ENCODE measurements around the gene FARP2. TPM values are rescaled to one million over a fixed set of nuclear protein-coding genes. Genes with fewer than 3 reads are reported as not detected.
"Not testable (repeated sequence)": the region's sequence is repeated elsewhere in the genome, so short reads cannot be mapped to it uniquely, and the experiment has no call there.

FARP2 gene, protein sequence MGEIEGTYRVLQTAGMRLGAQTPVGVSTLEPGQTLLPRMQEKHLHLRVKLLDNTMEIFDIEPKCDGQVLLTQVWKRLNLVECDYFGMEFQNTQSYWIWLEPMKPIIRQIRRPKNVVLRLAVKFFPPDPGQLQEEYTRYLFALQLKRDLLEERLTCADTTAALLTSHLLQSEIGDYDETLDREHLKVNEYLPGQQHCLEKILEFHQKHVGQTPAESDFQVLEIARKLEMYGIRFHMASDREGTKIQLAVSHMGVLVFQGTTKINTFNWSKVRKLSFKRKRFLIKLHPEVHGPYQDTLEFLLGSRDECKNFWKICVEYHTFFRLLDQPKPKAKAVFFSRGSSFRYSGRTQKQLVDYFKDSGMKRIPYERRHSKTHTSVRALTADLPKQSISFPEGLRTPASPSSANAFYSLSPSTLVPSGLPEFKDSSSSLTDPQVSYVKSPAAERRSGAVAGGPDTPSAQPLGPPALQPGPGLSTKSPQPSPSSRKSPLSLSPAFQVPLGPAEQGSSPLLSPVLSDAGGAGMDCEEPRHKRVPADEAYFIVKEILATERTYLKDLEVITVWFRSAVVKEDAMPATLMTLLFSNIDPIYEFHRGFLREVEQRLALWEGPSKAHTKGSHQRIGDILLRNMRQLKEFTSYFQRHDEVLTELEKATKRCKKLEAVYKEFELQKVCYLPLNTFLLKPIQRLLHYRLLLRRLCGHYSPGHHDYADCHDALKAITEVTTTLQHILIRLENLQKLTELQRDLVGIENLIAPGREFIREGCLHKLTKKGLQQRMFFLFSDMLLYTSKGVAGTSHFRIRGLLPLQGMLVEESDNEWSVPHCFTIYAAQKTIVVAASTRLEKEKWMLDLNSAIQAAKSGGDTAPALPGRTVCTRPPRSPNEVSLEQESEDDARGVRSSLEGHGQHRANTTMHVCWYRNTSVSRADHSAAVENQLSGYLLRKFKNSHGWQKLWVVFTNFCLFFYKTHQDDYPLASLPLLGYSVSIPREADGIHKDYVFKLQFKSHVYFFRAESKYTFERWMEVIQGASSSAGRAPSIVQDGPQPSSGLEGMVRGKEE
- 10 to 100 TPM; 31.1 to 35.3 TPM for total RNA-seq
- long read RNA-seq, donor 1, full-length matches to known transcripts, result 1 of 10 reads
- long read RNA-seq, donor 1, partial matches to known transcripts, result 4 of 10 reads
- long read RNA-seq, donor 1, other reads (novel, unspliced or antisense), result 5 of 10 reads
- long read RNA-seq, donor 2, partial matches to known transcripts, result 3 of 11 reads
- long read RNA-seq, donor 2, other reads (novel, unspliced or antisense), result 7 of 11 reads

- peak; percentile 100 for DNase-seq (ENCODE audit: low spot score)
- intact Hi-C loops (cut with DNase I), result no loop called here
Observed at GRCh38 chr2:241355983-241356870, at the start of gene FARP2. Gene FARP2, plus strand, starts transcription at chr2:241356285. Its CDS starts 16,823 bp downstream, at chr2:241373108.

DNA sequence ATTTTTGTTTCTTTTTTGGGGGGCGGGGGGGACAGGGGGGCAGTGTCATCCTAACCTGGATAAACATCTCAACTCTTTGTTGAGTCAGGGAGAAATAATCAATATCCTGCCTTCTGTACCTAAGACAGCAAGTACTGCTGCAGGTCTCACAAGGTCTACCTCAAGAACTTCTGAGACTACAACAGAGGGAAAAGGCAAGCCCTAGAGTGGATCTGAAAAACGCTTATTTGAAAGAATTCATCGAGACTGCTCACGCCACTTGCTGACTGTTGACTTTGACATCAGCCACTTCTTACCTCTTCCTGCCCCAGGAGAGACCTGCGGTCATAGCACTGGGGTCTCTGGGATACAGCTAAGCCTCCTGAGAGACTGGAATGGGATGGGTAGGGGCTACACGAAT, 49.0 kb upstream of the FARP2 start:
- DNase-seq (ENCODE audit: low spot score), result no peak
- intact Hi-C loops (cut with DNase I), result no loop called here

GRCh38 chr2:241308267-241308666, 47.8 kb upstream of the FARP2 start:
- intact Hi-C loops (cut with DNase I), result no loop called here
- DNase-seq (ENCODE audit: low spot score), result no peak

GRCh38 chr2:241308832-241309500, 47.1 kb upstream of the FARP2 start:
- no peak for DNase-seq (ENCODE audit: low spot score)
- intact Hi-C loops (cut with DNase I), result no loop called here

DNA sequence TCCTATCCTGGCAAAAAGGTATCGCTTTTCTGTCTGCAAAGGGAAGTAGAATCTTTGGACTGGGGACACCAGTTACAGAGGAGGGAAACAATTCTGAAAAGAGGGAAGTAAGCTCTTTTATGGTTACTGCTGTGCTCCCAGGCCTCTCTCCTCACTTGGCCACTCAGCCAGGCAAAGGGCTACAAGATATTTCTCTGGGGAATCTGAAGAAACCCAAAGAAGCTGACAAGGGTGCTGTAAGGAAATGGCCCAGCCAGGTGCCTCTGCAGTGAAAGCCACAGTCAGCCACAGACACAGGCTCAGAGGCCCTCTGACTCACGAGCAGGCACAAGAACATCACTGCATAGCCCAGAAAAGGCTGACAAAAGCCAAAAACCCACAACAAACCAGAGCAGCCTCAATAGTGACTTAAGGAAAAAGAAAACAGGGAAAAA, 46.4 kb upstream of the FARP2 start:
- no peak for DNase-seq (ENCODE audit: low spot score)
- intact Hi-C loops (cut with DNase I), result no loop called here

DNA sequence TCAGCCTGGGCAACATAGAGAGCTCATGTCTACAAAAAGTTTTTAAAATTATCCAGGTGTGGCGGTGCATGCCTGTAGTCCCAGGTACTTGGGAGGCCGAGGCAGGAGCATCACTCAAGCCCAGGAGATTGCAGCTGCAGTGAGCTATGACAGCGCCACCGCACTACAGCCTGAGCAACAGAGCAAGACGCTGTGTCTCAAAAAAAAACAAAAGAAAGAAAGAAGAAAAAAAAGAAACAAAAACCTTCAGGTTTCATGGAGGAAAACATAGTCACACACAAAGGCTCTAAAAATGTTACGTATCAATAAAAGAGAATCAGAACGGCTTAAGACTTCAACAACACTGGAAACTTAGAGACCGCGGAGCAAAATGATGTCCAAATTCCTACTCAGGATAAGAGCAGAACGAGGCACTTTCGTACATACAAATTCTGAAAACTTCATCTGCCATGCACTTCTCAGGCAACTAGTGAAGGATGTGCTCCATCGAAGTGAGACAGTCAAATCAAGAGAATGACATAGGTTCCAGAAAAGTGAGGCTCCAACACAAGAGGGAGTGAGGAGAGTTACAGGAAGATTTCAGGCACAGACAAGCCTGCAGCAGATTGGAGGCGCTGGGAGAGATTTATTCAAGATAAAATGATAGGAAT, 45.0 kb upstream of the FARP2 start:
- intact Hi-C loops (cut with DNase I), result no loop called here
- no peak for DNase-seq (ENCODE audit: low spot score)

- intact Hi-C loops (cut with DNase I), result no loop called here
- DNase-seq (ENCODE audit: low spot score), result no peak
Observed at GRCh38 chr2:241312082-241312481, 44.0 kb upstream of the FARP2 start.

GRCh38 chr2:241313543-241314095, 42.5 kb upstream of the FARP2 start:
- intact Hi-C loops (cut with DNase I), result no loop called here

DNA sequence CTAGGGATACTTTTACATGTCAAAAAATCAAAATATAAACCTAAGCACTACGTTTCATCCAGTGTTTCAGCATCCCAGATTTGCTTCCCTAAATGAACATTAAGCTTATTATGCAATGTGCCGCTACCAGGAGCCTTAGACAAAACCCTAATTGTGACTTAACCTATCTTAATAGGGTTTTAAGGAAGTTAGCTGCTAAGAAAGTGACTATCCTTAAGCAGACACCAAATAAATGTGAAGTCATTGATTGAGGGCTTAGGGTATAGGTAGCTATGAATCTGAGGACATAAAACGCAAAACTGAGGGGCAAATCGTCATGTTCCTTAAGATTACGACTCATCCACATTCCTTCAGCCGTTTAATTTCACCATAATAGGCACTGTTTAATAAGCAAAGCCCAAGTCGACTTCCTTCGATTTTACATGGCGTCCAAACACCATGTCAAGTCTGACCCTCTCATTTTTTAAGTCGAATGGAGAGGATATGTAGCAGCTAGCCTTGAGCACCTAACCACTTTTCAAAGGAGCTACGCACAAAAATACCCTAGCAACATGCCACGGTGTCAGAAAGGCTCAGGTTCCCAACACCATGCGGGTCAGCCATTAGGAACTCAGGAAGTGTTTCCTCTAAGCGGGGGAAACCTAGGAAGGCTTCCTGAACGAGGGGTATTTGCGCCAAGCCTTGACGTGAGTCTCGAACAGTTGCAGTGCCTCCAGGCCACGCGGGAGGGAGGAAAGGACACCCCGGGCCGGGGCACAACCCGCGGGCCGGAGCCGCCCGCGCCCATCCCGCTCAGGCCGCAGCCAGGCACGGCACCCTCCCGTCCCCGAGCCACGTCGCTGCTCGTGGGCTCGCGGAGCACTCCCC, 41.6 kb upstream of the FARP2 start:
- DNase-seq (ENCODE audit: low spot score), result no peak
- intact Hi-C loops (cut with DNase I), result no loop called here

More at GRCh38 chr2:241313543-241314095, 42.5 kb upstream of the FARP2 start:
- DNase-seq (ENCODE audit: low spot score), result no peak

DNA sequence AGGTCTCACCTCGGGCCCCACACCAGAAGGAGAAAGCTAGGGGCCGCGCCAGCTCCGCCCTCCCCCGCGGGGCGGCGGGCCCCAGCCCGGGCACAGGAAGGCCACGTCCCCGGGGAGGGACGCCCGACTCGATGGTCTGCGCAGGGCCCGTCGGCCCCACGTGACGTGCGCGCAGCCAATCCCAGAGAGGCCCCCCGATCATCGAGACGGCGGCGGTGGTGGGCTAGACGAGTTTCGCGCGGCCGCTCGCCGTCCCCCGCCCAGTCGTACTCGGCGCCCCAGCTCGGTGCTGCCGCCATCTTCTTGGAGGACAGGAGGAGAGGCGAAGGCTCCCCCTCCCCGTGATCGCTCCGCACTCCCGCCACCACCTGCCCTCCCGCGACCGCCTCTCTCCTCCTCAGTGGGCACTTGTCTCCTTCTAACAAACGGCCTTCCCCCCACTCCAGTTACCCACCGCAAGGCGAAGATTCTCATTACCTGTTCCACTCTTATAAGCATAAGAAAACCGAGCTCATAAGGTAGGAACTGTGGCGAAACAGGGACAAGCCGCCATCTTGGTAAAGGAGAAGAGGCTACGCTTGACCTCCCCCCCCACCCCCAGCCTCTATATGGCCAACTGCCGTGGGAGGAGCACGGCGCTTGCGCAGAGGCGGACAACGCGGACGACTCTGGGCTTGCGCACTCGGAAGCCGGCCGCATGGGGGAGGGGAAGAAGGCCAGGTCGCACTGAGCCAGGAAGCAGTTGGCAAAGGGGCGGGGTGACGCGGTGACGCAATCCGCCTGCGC, 40.8 kb upstream of the FARP2 start, which contains the start of gene HDLBP:
Gene HDLBP, minus strand, starts transcription at position 580 of the 786 bp plus-strand sequence. CDS start 48,803 bp downstream, outside the sequence.
- intact Hi-C loops (cut with DNase I), result no loop called here
- peak; percentile 100 for DNase-seq (ENCODE audit: low spot score)

DNA sequence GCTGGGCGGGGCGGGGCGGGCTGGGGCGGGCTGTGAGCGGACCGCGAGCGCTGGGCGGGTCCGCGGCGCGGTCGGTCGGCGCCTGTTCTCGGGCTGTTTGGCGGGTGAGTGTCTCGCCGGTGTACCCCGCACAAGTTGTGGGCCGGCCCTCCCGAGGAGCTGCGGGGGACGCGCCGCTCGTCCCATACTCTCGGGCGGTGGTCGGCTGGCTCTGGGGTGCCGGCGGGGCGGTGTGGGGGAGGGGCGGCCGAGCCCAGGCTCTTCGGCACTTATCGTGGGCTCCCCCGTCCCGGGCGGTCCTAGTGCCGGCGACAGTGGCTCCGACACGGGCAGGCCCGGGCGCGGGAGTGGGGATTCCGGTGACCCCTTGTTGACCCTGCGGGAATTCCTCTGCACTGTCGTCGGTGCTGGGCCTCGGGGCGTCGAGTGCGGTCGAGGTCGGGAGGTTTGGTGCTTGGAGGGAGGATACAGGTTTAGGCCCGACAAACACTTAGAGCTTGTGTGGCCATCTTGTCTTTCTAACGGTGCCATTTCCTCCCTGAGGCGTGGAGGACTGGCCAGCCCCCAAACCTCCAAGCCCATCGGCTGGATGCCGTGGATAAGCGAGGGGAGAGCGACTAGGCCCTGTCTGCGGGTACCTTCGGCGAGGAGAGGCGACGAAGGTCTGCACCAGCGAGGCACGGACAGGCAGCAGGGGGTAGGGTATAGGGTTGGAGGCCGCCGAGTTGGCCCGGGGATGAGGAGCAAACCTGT, 40.0 kb upstream of the FARP2 start, which contains the start of gene SEPTIN2:
Gene SEPTIN2, plus strand, starts transcription at position 47 of the 753 bp plus-strand sequence. CDS start 8,308 bp downstream, outside the sequence.
- intact Hi-C loops (cut with DNase I), result no loop called here
- DNase-seq (ENCODE audit: low spot score), result peak; percentile 85

- intact Hi-C loops (cut with DNase I), result no loop called here
- no peak for DNase-seq (ENCODE audit: low spot score)
Observed at GRCh38 chr2:241316825-241317224, 39.3 kb upstream of the FARP2 start.

- intact Hi-C loops (cut with DNase I), result no loop called here
- DNase-seq (ENCODE audit: low spot score), result no peak
Observed at GRCh38 chr2:241317391-241317790, 38.7 kb upstream of the FARP2 start.

DNA sequence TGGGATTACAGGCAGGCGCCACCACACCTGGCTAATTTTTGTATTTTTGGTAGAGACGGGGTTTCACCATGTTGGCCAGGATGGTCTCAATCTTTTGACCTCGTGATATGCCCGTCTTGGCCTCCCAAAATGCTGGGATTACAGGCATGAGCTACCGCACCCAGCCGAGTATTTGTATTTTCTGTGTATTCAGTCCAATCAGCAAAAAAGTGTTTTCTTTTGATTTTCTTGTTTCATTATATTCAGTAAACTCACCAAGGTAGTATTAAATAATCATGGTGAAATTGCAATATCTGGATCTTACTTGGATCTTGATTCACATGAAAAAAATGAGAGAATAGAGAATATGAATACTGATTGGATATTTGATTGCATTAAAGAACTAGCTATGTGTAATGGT, 37.3 kb upstream of the FARP2 start:
- intact Hi-C loops (cut with DNase I); DNase-seq (ENCODE audit: low spot score): not testable (repeated sequence)

GRCh38 chr2:241320394-241320793, 35.7 kb upstream of the FARP2 start:
- no peak for DNase-seq (ENCODE audit: low spot score)
- intact Hi-C loops (cut with DNase I), result no loop called here
